GM19438 (cell line): ENCODE measurements around the gene WLS.

Experiments
- ATAC-seq: cut with Tn5 transposase; IDR thresholded peaks from one replicate; pipeline ENCODE4 v1.9.1; 2021; ENCODE audit warnings: low read depth; ENCODE audit not compliant: unreplicated experiment

The WLS gene

DNA sequence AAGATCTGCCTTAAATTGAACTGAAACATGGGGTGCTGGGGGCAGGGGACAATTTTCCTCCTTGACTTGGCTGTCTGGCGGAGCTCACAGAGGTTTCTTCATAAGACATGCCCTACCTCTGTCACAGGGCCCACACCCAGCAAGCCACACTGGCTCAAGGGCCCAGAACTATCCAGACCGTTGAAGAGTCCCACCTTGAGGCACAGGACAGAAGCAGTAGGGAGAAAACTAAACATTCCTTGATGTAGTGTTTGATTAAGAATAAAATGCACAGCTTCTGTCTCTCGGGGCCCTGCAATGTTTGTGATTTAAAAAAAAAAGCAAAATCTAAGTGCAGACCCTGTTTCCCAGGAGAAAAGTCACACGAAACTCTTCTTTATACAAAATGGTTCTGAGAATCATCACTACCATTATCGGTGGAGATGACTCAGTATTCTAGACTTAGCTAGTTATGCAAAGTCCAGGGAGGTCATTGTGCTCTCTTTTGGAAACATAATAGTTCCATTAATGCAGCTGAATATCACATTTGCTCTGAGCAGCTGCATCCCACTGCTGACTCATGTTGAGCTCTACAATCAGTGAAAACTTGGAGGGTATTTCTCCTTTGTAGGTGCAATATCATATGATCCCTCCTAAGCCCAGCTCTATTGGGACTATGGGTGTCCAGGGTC is 128.3 kb downstream of the WLS start:
- ATAC-seq, result no peak

DNA sequence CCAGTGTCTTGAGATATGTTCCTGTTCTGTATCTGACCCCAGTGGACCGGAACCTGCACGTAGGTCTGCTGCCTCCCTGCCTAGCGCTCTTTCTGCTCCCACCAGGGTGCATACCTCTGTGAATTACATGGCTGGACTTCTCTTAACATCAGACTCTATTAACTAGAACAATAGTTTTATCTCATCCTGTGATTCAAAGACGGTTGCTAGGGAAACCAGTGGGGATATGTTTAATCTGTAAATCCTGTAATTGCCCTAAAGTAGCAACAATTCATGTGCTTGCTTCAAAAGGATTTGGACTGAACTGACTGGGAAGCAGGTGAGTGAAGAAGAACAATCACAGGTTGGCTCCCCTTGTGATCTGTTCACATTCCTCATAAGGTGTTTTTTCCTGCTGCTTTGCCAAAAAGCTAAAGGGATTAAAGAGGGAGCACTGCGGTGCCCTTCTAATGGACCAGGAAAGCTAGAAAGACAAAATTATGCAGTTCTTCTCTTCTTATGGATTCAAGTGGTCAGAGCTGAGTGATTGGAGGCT is 129.2 kb downstream of the WLS start:
- ATAC-seq, result no peak

DNA sequence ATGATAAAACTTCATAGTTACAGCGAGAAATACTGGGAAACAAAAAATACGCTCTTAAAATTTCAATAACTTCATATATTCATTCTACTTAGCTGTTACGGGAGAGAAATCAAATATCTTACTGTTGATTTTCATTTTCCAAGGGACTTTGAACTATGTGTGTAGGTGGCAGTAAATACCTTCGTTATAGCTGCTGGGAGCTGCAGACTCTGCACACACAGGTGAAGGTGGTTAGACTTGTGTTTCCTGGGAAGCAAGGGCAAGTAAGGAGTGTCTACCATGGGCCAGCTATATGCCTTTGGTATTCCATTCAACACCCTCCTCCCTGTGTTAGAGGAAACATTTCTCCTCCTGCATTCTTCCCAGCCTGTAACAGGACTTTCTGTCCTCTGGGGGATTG is 130.5 kb downstream of the WLS start:
- no peak for ATAC-seq

DNA sequence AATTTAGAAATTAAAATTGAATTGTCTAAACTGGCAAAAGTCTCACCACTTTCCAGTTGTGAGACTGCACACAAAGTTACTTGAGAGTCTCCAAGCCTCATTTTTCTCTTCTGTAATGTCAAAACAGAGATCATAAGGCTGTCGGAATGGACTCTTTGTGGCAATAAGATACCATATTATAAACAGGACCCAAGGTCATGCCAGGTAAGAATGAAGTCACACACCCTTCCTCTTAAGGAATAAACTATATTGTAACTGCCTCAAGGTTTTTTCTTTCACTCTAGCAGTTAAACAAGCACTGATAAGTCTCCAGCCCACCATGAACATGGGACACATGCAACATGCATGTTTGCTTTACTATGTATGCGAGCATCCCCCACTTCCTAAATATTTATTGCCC is 131.8 kb downstream of the WLS start:
- ATAC-seq, result no peak

DNA sequence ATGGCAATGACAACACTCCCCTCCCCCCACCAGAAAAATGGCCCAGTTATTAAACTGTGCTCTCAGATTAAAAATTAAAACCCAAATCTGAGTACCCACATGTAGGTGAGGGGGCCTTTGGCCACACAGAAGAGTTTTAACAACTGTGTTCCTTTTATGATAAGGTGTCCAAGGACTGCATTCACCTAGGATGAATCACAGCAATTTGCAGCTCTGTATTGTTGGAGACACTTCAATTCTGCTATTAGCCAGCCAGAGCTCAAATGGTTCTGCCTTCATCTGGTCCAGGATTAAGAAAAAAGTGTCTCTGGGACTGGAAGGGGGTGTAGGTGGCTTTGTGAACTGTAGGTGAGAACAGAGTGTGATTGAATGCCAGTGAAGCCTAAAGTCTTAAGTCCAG is 138.6 kb downstream of the WLS start:
- no peak for ATAC-seq

DNA sequence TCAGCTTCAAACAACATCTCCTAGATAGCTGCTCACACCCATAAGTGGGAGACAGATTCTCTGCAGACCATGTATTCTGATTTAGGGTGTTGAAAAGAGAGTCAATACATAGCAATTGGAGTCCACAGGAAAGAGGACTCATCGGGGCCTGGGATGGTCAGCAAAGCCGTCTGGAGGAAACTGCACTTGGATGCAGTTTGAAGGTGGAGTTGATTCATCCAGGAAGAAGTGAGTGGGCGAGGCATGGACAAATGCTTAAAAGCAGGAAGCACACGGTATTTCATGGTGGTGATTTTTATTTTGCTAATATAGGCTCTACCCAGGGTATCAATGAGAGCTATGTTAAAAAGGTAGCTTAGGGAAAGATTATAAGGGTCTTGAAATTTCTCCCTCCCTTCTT is 145.1 kb downstream of the WLS start:
- no peak for ATAC-seq

DNA sequence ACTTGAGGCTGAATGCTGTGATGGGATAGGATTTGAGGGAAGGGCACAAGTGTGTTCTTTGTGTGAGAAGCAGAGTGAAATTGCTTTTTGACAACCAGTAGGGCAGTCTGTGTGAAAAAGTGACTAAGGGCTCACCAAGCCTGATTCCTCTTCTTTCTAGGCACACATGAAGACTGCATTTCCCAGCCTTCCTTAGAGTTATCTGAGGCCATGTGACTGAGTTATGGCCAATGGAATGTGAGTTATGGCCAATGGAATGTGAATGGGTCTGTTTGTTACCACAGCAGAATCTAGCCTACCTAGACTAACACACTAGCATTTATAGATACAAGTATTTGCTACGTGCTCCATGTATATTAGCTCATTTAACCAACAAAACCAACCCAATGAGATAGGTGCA is 146.6 kb downstream of the WLS start:
- ATAC-seq, result no peak

DNA sequence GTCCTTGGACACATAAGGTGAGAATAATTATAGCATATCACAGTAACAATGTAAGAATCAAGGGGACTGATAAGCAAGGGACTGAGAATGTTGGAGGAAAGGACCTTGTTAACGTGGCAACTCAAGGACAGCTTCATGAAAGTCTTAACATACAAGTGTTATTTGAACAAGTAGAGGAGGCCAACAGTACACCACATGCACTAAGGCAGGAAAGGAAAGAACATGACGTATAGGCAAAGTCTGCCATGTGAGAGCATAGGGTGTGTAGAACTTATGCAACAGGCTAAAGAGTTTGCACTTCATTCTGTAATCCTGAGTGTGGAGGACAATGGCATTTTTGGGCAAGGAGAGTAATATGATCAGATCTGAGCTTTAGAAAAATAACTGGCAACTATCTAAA is 148.6 kb downstream of the WLS start:
- ATAC-seq, result no peak

DNA sequence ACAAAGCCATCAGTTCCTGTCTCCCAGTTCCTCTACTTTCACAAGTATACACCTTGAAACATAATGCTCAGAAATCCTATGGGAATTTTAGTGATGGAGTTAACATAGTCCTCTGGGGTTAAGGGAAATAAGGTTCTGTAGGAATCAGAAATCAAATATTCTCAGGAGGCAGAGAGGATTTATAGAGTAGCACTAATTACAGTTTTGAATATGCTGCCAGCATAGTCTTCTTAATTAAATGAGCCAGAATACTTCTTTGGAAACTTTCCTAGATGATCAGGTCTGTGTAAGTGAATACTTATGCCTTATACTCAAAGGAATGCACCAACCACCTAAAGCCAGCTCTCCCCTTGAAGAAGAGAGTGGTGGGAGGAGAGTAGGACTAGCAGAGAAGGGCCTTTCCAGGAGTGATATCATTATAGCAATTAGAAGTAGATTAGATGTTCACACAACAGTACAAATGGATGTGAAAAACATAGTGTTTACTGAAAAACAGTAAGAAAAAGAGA is 150.5 kb downstream of the WLS start:
- ATAC-seq, result no peak

DNA sequence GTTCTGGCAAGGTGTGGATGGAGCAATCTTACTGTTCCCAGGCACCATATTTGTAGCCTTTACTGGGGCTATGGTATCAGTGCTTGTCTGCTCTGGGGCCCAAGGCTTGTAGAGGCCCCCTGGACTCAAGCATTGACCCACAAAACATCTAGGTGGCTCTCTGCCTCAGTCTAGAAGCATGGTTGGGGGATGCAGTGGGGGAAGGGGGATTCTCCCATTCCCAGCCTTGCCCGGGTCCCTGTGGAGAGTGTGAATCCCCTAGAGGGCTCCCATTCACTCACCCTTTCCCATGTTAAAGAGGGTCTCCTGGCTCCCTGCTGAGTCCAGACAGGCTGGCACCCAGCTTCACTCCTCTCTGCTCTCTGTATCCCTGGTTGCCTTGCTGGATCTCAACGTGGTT is 153.7 kb downstream of the WLS start:
- ATAC-seq, result no peak
